Stimulated activated CD4-positive, alpha-beta T cell treated with anti-CD3 and anti-CD28 coated beads, Interleukin-12 subunit alpha, Interleukin-12 subunit beta, amount 100 ng/mL, for 24 hours (primary cell): Measurements from ENCODE around the gene TAAR1.
"Not testable (repeated sequence)": the region's sequence is repeated elsewhere in the genome, so short reads cannot be mapped to it uniquely, and the experiment has no call there.

Source experiments
- DNase-seq, 2 experiments: peaks; one replicate each; pipeline ENCODE4 v3.0.0-alpha.2; 2020; ENCODE audit warnings: low read depth in 2 of 2

The TAAR1 gene

GRCh38 chr6:132659082-132659481, at the start of gene TAAR1:
TSS of gene TAAR1 (minus strand) at chr6:132659182. CDS start at chr6:132646003, 13,179 bp downstream.
- DNase-seq, result no peak

- no peak for DNase-seq
These were observed 49.8 kb upstream of the TAAR1 start for GRCh38 chr6:132708771-132709170.

- no peak for DNase-seq
These were observed 49.0 kb upstream of the TAAR1 start for GRCh38 chr6:132708002-132708401.

GRCh38 chr6:132706756-132707155, 47.8 kb upstream of the TAAR1 start:
- DNase-seq, result not testable (repeated sequence)

GRCh38 chr6:132703936-132704335, 45.0 kb upstream of the TAAR1 start:
- DNase-seq, result no peak

GRCh38 chr6:132698608-132699007, 39.6 kb upstream of the TAAR1 start:
- no peak for DNase-seq

- no peak for DNase-seq
These were observed 36.8 kb upstream of the TAAR1 start for GRCh38 chr6:132695773-132696172.

GRCh38 chr6:132693478-132693877, 34.5 kb upstream of the TAAR1 start:
- no peak for DNase-seq

GRCh38 chr6:132690678-132691077, 31.7 kb upstream of the TAAR1 start:
- DNase-seq, result no peak

GRCh38 chr6:132687306-132687705, 28.3 kb upstream of the TAAR1 start:
- DNase-seq, result no peak

- no peak for DNase-seq
These were observed 27.5 kb upstream of the TAAR1 start for GRCh38 chr6:132686531-132686930.

- no peak for DNase-seq
These were observed 26.0 kb upstream of the TAAR1 start for GRCh38 chr6:132685009-132685408.

- DNase-seq, result no peak
These were observed 25.3 kb upstream of the TAAR1 start for GRCh38 chr6:132684272-132684671.

GRCh38 chr6:132683543-132683942, 24.6 kb upstream of the TAAR1 start:
- DNase-seq, result no peak

GRCh38 chr6:132679094-132679493, 20.1 kb upstream of the TAAR1 start:
- not testable (repeated sequence) for DNase-seq

GRCh38 chr6:132675749-132676148, 16.8 kb upstream of the TAAR1 start:
- no peak for DNase-seq

- no peak for DNase-seq
These were observed 16.0 kb upstream of the TAAR1 start for GRCh38 chr6:132675002-132675401.

- no peak for DNase-seq
These were observed 14.6 kb upstream of the TAAR1 start for GRCh38 chr6:132673376-132674094.

GRCh38 chr6:132671295-132671694, 12.3 kb upstream of the TAAR1 start:
- no peak for DNase-seq

GRCh38 chr6:132669690-132670291, 10.8 kb upstream of the TAAR1 start:
- DNase-seq, result no peak

GRCh38 chr6:132666118-132666517, 7.1 kb upstream of the TAAR1 start:
- DNase-seq, result no peak

- DNase-seq, result no peak
These were observed 5.5 kb upstream of the TAAR1 start for GRCh38 chr6:132664309-132665034.

- no peak for DNase-seq
These were observed 4.7 kb upstream of the TAAR1 start for GRCh38 chr6:132663661-132664060.
